Forelimb muscle (tissue), 1 donor: ENCODE results near the gene C2orf49. TPM values are rescaled to one million over a fixed set of nuclear protein-coding genes. Genes with fewer than 3 reads are reported as not detected.
"Not testable (repeated sequence)": the region's sequence is repeated elsewhere in the genome, so short reads cannot be mapped to it uniquely, and the experiment has no call there.

Experiments
- DNase-seq: peaks from one replicate; pipeline ENCODE4 v3.0.0-alpha.2; 2013; ENCODE audit warnings: low read depth
- polyA plus RNA-seq: library from polyadenylated mRNA; unstranded; fragments of 120-200 nt; gene quantifications from one replicate; pipeline ENCODE4 v1.2.1, GENCODE V29; 2013; ENCODE audit not compliant: insufficient read length

C2orf49 gene
- polyA plus RNA-seq, 1 donor: 16.6 TPM

DNA sequence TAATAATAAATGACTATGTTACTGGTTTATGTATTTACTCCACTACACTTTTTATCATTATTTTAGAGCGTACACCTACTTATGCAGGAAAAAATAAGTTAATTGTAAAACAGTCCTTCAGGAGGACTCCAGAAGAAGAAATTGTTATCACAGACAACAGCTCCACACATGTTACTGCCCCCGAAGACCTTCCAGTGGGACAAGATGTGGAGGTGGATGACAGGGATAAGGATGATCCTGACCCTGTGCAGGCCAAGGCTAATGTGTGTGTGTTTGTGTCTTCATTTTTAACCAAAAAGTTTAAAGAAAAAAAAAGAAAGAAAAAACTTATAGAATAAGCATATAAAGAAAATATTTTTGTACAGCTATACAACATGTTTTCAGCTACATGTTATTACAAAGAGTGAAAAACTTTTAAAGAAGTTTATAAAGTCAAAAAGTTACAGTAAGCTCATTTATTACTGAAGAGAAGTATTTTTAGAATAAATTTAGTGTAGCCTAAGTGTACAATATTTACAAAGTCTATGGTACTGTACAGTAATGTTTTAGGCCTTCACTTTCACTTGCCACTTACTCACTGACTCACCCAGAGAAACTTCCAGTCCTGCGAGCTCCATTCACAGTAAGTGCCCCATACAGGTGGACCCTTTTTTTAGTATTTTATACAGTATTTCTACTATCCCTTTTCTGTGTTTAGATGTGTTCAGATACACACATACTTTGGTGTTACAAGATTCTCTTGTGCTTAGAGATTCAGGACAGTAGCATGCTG is 15.3 kb upstream of the C2orf49 start:
- no peak for DNase-seq

DNA sequence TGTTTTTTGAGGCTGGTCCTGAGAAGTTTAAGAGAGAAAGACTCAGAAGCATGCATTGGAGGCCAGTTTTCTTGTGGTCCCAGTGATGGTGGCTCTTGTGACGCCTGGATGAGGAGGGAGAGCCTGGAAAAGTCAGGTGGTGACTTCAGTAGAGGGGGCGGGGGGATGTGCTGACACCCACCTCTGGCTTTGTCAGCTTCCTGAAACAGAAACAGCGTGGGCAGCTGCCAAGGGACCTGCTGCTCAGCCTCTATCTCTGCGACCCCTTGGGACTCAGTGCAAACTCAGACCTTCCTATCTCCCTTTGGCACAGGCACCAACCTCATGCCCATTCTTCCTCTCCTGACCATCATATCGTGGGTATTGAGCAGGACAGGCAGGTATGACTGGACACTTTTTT is 14.2 kb upstream of the C2orf49 start:
- no peak for DNase-seq

DNA sequence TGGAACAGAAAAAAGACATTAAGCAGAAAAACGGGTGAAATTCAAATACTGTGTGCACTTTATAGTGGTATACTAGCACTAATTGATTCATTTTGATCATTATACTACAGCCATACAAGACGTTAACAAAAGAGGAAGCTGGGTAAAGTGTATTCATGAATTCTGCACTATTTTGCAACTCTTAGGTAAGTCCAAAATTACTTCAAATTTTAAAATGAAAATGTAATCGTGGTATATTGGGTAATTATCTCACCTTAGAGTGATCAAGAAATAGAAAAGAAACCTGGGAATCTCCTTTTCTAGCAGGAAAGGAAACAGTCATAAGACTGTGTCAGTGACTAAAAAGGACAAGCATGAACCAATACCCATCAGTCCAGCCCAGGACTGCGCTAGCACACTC is 13.2 kb upstream of the C2orf49 start:
- no peak for DNase-seq

DNA sequence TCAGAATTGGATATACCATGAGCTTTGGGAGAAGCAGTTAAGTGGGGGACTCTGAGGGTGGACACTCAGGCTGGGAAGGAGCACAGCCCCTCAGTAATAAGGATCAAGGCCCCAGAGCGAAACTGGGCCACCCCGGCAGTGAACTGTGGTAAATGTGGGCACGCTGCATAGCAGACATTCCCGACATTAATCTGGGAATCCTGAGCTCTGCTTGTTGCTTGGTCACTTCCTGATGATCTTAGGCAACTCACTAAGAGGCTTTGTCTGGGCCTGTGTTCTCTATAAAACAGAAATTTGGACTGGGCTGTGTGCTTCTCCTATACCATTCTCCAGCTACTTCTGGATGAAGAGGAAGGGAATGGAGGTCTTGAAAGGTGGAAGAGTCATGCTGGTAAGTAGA is 12.6 kb upstream of the C2orf49 start:
- no peak for DNase-seq

DNA sequence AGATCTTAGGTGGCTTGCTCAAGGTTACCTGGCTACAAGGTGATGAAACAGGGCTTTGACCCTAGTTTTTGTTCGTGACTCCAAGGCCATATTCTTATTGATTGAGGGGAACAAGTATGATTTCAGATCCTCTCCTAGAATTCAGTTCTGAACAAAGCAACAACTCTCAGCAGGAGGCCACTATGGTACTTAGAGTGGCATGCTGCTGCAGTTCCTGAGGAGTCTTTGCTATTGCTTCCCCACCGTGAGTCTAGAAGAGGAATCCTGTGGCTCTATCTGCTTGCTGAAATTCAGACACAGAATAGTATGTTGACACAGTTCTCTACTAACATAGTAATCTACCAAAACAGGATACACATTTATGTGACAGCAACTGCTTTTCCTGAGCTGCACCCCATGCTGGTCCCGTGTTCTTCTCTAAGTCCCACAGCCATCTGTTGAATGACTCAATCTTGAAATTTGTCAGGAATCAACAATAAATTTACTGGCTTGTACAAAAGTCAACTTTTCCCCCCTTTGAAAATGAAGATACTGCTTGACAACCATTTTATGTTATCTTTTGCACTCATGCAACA is 11.9 kb upstream of the C2orf49 start:
- no peak for DNase-seq

DNA sequence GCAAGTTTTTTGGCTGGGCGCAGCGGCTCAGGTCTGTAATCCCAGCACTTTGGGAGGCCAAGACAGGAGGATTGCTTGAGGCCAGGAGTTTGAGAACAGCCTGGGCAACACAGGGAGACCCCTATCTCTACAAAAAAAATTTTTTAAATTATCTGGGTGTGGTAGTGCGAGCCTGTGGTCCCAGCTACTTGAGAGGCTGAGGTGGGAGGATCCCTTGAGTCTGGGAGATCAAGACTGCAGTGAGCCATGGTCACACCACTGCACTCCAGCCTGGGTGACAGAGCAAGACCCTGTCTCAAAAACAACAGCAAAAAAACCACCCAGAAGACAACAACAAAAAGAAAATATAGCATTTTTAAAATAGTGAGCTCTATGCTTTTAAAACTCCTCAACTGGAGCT is 10.1 kb upstream of the C2orf49 start:
- not testable (repeated sequence) for DNase-seq

DNA sequence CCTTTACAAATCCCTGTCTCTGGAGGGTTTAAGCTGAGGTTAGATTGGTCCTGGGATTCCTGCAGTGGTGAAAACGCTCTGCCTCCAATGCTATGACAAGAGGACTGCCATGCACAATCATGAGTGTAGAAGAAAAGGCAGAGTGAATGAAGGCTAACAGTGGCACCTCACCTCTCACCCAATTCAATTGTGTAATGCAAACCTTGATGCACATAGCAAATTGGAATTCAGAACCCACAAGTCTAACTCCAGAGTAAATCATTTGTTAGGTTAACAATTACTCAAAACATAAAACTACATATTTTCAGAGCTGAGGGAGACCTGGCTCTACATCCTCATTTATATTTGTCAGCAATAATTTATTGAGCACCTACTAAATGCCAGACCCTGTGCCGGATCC is 9.7 kb upstream of the C2orf49 start:
- DNase-seq: no peak

DNA sequence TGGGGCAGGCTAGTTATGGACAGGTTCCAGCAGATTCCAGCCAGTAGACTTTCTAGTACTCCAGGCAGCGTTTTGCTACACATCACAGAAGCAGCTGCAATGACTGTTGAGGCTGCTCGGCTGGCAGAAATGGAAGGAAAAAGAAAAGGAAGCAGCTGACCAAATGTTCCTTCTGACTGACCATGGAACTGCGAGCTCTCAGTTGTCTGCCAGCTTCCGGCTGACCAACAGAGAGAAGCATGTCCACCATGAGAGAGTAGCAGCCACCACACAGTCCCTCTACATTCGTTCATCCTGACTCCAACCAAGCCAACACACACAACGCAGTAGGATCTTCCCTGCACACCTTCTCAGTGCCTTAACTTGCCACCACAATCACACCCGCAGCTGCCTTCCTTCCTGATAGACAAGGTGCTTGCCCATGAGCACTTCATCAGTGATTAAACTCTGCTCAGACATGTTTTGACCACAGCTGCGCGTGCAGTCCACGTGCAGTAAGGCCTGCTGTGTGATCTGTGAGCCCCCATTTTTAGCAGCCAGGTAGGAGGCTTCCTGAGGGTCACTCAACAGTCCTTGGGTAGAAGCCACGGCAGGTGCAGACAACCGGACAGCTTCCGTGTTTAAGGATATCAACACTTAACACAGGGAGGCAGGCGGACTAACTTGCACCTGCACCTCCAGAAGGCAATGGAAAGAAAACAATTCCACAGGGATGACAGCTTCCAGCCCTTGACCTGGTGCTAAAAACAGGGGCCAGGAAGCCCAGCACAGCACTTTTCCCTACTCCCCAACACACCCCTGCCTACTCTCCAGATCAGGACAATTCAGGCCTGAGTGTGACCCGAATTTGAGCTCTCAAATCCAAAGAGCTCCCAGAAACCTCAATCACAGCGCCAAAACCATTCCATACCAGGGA is 8.8 kb upstream of the C2orf49 start:
- no peak for DNase-seq

DNA sequence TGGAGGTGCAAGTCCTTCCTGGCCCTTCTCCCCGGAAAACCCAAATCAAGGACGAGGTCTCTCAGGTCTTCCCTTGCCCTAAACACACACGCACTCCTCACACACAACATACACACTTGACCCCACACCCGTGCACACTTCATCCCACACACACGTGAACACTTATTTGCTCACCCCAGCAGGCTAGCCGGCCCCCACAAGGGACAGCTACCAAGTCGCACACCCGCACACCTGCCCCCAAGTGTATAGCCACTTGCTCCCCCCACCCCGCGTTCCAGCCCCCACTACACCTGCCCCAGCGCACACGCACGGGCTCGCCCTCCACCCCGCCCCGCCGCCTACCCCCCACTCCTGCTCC is 8.2 kb upstream of the C2orf49 start:
- no peak for DNase-seq

DNA sequence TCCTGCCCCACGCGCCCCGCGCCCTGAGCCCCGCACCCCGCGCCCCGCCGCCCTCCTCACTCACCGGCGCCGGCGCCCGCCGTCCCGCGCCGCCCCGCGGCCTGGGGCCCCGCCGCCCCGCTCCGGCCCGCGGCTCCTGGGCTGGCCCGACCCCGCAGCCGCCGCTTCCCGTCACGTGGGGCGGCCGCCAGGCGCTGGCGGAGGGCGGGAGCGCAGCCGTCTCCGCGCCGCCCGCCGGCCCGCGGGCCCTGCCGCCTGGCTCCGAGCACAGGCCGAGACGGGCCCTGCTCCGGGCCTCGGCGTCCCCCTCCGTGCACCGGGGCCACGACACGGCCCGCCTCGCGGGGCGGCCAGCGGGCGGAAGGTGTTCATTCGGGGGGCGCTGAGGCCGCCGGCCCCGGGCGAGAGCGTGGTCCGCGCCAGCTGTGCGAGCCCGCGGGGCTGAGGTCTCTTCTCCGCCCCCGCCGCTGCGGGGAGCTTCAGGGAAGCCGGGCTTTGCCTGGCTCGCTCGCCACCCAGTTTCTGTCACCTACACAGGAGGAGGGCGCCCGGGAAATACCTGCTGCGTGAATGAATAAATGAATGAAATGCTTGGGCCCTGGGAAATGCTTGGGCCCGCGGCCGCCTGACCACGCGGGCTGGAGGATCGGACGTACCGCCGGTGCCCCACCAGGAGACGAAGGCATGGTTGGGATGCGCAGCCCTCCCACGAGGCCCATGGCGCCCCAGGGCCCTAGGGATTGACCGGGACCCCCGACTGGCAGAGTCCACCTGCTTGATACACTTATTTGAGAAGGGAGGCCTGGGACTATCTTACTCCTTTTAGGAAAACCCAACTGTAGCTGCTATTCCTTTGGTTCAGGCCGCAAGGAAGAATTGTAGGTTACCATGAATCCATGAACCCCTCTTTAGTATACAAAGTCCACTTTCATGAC is 7.5 kb upstream of the C2orf49 start, which contains the start of gene TGFBRAP1:
Gene TGFBRAP1, minus strand, starts transcription at position 175 of the 935 bp plus-strand sequence. CDS start 21,434 bp downstream, outside the sequence.
- no peak for DNase-seq

DNA sequence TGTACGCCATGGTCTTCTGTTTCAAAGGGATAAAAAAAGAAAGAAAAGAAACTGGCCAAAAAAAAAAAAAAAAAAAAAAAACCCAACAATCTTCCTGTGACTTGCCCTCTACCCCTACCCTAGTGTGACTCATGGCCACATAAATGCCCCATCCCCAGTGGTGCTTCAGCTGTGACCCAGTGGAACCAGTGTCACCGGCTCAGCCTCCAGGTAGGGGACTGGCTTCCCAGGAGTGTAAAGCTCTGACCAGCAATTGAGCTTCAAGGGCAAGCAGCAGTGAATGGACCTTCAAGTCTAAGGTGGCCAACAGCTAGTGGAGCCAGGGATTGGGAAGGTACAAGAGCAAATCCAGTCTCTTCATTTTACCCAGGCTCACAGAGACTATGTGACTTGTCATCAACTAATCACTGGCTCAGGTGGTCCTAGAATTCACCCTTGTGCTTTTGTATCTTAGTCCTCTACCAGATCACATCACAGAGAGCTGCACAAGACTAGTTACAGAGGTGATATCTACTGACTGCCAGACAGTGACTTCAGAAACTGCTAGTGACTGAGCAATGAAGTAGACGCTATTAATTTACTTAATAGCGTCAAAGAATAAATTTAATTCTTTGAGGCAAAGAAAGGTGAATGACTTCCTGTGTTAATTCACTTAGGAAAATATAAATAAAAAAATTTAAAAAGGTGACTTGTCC is 6.5 kb upstream of the C2orf49 start:
- no peak for DNase-seq

DNA sequence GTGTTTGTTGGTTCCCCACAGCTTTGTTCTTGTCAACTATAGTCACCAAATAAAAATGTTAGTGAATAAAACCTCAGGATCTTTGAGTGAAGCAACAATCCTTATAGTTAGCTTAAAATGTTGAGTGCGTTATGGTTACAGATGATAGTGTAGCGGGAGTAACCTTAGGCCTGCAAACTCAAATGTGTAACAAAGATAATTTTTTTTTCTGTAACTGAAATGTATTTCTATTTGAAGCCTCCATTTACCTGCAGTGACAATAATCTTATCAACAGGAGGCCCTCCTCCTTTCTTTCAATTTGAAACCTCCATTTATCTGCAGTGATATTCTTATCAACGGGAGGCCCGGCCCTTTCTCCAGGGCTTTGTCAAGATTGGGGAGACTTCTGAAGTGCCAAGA is 3.1 kb upstream of the C2orf49 start:
- DNase-seq: no peak

DNA sequence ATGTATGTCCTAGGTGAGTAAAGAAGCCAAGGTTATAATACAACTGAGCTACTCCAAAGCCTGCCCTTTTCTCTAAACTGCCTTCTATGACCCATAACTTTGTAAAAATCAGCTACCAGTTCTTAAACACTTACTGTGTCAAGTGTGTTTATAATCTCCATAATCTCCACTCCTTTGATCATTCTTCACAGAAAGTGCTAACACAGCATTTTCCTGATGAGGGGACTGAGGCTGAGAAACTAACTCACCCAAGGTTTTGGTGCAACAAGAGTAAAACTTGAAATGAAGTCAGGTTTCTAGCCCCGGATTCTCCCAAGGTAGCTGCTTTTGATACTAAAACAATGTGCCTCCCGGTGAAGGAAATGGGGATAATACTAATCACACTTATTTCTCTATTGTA is 1.9 kb upstream of the C2orf49 start:
- no peak for DNase-seq

DNA sequence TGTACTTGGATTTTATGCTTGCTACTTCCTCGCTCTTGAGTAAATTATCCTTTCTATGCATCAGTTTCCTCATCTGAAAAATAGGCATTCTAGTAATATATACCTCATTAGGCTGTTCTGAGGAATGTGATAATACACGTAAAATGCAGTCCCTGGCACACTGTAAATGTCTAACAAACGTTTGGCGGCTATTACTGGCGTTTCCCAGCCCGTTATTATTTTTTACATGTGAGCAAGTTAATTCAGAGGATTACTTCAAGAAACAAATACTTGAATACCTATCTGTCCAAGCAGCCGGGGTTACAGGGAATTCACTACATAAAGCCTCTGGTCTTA is 586 bp upstream of the C2orf49 start:
- no peak for DNase-seq

DNA sequence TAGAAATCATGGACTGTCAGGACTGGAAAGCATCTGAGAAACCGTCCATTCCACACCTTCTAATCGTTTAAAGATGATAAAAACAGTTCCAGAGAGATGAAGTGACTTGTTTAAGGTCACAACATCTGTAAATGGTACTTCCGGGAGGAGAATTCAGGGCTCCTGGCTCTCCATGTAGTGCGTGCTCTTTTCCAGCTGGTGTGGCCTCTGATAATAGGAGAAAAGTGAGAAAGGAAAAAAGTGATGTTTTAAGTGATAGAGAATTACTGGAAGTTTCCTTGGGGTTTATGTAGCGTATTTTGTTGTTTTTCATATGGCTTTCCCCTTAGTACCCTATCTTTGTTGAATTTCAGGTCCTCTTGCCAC is 663 bp downstream of the C2orf49 start:
- no peak for DNase-seq

DNA sequence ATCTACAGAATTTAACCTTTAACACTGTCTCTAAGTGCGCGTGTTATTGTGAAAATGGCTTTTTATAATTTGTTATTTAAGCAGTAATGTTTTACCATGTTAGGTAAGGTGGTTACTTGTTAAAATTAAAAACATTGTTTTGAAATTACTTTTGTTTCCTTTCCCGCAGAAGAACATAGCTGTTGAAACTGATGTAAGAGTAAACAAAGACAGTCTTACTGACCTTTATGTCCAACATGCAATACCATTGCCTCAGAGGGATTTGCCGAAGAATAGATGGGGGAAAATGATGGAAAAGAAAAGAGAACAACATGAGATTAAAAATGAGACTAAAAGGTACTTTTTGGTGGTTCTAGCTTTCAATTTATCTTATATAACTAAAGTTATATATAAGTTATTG is 2.1 kb downstream of the C2orf49 start:
- no peak for DNase-seq

DNA sequence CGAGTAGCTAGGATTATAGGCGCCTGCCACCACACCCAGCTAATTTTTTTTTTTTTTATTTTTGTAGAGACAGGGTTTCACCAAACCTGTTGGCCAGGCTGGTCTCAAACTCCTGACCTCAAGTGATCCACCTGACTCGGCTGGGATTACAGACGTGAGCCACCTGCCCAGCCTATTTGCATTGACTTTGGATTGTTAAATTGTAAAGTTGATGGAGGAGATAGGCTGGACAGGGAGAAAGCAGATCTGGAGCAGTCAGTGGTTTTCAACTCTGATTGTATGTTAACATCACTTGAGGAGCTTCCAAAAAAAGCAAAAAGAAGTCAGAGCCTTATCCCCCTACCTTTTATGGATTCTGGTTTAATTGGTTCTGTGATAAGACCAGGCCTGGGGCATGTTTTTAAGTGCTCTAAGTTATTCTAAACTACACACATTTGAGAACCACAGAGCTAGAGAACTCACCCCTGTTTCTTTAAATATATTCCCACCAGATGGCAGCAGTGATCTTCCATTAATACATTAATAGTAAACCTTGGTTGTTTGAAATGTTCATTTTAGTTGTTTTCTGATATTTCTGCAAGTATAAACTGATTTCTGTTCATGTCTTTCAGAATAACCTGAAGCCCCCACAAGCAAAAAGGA is 7.5 kb downstream of the C2orf49 start:
- no peak for DNase-seq

DNA sequence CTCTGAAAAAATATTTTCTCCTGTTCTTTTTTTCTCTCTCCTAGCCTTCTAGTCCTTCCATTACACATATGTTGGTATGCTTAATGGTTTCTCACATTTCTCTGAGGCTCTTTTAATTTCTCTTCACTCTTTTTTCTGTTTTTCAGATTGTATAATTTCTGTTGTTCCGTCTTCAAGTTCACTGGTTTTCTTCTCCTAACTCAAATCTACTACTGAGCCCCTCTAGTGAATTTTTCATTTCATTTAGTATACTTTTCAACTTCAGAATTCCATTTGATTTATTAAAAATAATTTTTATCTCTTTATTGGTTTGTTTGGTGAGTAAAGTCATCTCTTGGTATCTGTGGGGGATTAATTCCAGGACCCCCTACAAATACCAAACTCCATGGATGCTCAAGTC is 19.8 kb downstream of the C2orf49 start:
- no peak for DNase-seq

DNA sequence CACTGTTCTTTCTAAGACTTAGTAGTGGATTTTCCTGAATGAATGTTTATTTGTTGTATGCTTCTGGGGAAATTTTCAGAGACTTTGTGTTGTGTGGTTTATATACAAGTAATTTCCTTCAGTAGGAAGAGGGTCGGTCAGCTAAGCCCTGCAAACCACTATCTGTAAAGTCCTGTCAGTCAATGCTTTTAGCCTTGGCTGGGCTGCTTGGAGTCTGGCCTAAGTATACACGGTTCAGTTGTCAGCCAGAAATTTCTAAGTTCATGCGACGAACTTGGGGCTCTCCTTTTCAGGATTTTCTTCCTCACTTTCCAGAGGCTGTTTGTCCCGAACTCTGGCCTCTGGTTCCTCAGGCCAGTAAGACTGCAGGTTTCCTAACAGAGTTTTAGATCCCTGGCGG is 21.3 kb downstream of the C2orf49 start:
- DNase-seq: no peak

DNA sequence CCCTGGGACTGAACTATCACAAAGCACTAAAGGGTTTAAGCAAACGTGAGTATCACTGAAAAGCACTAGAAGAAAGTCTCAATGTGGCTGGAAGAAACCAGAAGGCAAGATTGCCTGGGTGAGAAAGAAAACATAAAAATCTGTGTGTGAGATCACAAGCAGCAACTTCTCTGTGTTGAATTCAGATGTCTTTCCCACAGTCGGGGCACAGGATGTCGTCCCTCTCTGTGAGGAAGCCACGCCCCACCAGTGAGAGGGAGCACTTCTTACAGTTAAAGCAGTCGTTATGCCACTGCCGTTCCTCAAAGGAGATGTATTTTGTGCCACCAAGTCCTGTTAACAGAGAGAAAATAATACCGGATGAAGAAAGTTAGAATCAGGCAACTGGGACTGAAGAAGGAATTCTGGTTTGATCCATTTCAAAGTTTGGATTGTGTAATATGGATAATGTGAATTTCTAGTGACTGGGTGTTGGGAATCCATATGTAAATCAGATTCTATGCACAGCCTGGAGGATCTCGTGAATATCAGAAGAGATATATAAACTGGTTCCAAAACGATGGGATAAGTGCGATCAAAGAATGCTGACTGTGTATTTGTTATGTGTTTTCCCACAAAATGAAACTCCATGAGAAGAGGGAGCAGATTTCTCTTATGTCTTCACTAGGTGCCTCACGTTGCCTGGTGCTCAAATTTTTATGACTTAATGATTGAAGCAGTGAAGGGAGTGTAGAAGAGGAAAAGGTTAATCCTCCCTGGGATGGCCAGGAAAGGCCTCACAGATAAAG is 24.0 kb downstream of the C2orf49 start:
- no peak for DNase-seq
